MCF 10A (cell line): Measurements from ENCODE around the gene NCAPD2. TPM values are rescaled to one million over a fixed set of nuclear protein-coding genes. Genes with fewer than 3 reads are reported as not detected.
A peak's percentile ranks its signal among the peaks of the same experiment; 100 is the strongest.
"Not testable (repeated sequence)": the region's sequence is repeated elsewhere in the genome, so short reads cannot be mapped to it uniquely, and the experiment has no call there.

ENCODE experiments used
- BruUV-seq: library from RNA; stranded (reverse); fragments of 400-500 nt; replicated peaks from 2 replicates; lab custom pipeline; 2021; lab: Mats Ljungman, UMichigan
- CTCF ChIA-PET: fragments of 300-600 bp; sonication (Branson Sonifier 250); formaldehyde crosslinking; extraction: SDS; loops from one replicate; lab custom pipeline; 2021; ENCODE audit warnings: antibody characterized with exemption, inconsistent platforms; lab: Yijun Ruan, JAX
- POLR2A ChIA-PET: fragments of 300-600, 350-650 bp; sonication (Branson Sonifier 250); formaldehyde crosslinking; extraction: SDS; loops from one replicate; lab custom pipeline; 2020; ENCODE audit warnings: antibody characterized with exemption, inconsistent platforms; lab: Yijun Ruan, JAX
- DNase-seq: peaks from one replicate; pipeline ENCODE4 v3.0.0-alpha.2; 2018; ENCODE audit not compliant: unreplicated experiment
- H3K27ac Mint-ChIP-seq: one replicate; pipeline ENCODE4 v1.8.0; 2022; ENCODE audit warnings: mild to moderate bottlenecking, low read depth, mixed read lengths; ENCODE audit not compliant: unreplicated experiment
- H3K27me3 Mint-ChIP-seq: one replicate; pipeline ENCODE4 v1.8.0; 2022; ENCODE audit warnings: mixed read lengths; ENCODE audit not compliant: insufficient read depth, unreplicated experiment
- H3K36me3 Mint-ChIP-seq: one replicate; pipeline ENCODE4 v1.8.0; 2022; ENCODE audit warnings: mild to moderate bottlenecking, moderate library complexity, mixed read lengths; ENCODE audit not compliant: insufficient read depth, unreplicated experiment
- H3K4me1 Mint-ChIP-seq: one replicate; pipeline ENCODE4 v1.8.0; 2022; ENCODE audit warnings: mixed read lengths; ENCODE audit not compliant: insufficient read depth, unreplicated experiment
- H3K4me3 Mint-ChIP-seq: one replicate; pipeline ENCODE4 v1.8.0; 2022; ENCODE audit warnings: mild to moderate bottlenecking, moderate library complexity, mixed read lengths; ENCODE audit not compliant: unreplicated experiment
- H3K9me3 Mint-ChIP-seq: one replicate; pipeline ENCODE4 v1.8.0; 2022; ENCODE audit warnings: mixed read lengths; ENCODE audit not compliant: unreplicated experiment
- intact Hi-C: fragments of 100-400 bp; cut with micrococcal nuclease; formaldehyde crosslinking; loops from 2 replicates; pipeline ENCODE4 v1.14.1; 2022
- total RNA-seq: library from RNA; stranded (reverse); gene quantifications from 2 replicates; pipeline ENCODE4 v1.2.3, GENCODE V29; 2022
- TF ChIP-seq, protein P1 (sequence below): fragments of 200-600 bp; IDR thresholded peaks from one replicate; pipeline ENCODE4 v1.8.0; 2022; ENCODE audit warnings: antibody characterized with exemption, mild to moderate bottlenecking; ENCODE audit not compliant: unreplicated experiment

Gene NCAPD2
- total RNA-seq, 1 experiment from 2014 or later: 52.0 TPM

- Mint-ChIP-seq H3K27ac (peak within 1 kb of the TSS; percentile 98), H3K4me3 (peak within 1 kb of the TSS; percentile 95), H3K27me3 (no peaks in the 10 kb centered on the region), H3K4me1 (peaks cover 21% of the 10 kb centered on the region), H3K9me3 (no peaks in the 10 kb centered on the region), H3K36me3 (peaks cover 26% of the 10 kb centered on the region)
- ChIA-PET POLR2A (interaction anchor here (0.5 to 3.0 kb wide), 32 partner anchors 9 to 395 kb away, joined by 3 to 74 read pairs (median 4); partner anchors contain the start of genes GAPDH, NOP2, SCNN1A and SPSB2), CTCF (interaction anchor here (0.9 to 1.8 kb wide), 4 partner anchors 28 to 45 kb away, joined by 3 to 10 read pairs (median 6); no protein-coding TSS in a partner anchor)
- TSS peak; percentile 95 for BruUV-seq
- intact Hi-C loops: loop anchor here (2.0 kb wide), 2 partner anchors 42 to 70 kb away; partner anchors contain the start of gene GAPDH
- peak; percentile 96 for DNase-seq
- TF ChIP-seq, protein P1, sequence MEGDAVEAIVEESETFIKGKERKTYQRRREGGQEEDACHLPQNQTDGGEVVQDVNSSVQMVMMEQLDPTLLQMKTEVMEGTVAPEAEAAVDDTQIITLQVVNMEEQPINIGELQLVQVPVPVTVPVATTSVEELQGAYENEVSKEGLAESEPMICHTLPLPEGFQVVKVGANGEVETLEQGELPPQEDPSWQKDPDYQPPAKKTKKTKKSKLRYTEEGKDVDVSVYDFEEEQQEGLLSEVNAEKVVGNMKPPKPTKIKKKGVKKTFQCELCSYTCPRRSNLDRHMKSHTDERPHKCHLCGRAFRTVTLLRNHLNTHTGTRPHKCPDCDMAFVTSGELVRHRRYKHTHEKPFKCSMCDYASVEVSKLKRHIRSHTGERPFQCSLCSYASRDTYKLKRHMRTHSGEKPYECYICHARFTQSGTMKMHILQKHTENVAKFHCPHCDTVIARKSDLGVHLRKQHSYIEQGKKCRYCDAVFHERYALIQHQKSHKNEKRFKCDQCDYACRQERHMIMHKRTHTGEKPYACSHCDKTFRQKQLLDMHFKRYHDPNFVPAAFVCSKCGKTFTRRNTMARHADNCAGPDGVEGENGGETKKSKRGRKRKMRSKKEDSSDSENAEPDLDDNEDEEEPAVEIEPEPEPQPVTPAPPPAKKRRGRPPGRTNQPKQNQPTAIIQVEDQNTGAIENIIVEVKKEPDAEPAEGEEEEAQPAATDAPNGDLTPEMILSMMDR: no peak
These were observed 935 bp upstream of the NCAPD2 start, which contains the start of gene MRPL51 for GRCh38 chr12:6492838-6493496. Gene MRPL51 (minus strand): TSS chr12:6493262. CDS start chr12:6493136, 126 bp downstream.

DNA sequence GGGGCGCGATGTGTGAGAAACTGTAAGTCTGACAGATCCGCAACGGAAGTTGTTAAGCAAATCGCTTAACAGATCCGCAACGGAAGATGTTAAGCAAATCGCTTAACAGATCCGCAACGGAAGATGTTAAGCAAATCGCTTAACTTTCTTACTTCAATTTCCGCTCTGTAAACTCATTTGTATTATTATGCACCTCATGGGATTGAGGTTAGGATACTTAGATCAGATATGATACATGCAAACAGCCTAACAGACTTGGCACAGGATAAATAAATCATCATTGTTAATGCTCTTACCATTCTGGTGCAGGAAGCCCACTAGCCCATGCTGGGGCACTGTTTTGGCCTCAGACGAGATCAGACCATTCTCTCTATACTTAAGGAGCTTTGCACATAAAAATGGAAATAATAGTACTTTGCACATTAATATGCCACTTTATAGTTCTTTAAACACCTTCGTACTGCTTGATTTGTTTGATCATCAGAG, 399 bp downstream of the NCAPD2 start:
- Mint-ChIP-seq H3K4me3 (peak overlapping the region; percentile 95), H3K9me3 (no peaks in the 10 kb centered on the region), H3K27me3 (no peaks in the 10 kb centered on the region), H3K4me1 (peaks cover 21% of the 10 kb centered on the region), H3K27ac (peak overlapping the region; percentile 98), H3K36me3 (peaks cover 26% of the 10 kb centered on the region)
- ChIA-PET CTCF (interaction anchor here (0.7 to 2.0 kb wide), 8 partner anchors 20 to 72 kb away, joined by 3 to 6 read pairs (median 3); no protein-coding TSS in a partner anchor), POLR2A (interaction anchor here (0.6 to 1.8 kb wide), 10 partner anchors 11 to 111 kb away, joined by 3 to 9 read pairs (median 4); partner anchors contain the start of genes GAPDH, LTBR and VAMP1)
- TF ChIP-seq, protein P1: no peak
- TSS peak; percentile 72 for BruUV-seq
- intact Hi-C loops: no loop called here
- DNase-seq: no peak

GRCh38 chr12:6494968-6495367, 1.1 kb downstream of the NCAPD2 start:
- H3K4me3 Mint-ChIP-seq: peak overlapping the region; percentile 95
- TF ChIP-seq, protein P1: no peak
- peaks cover 26% of the 10 kb centered on the region for H3K36me3 Mint-ChIP-seq
- no peaks in the 10 kb centered on the region for H3K9me3 Mint-ChIP-seq
- no peaks in the 10 kb centered on the region for H3K27me3 Mint-ChIP-seq
- peak; percentile 54 for DNase-seq
- intact Hi-C loops: no loop called here
- H3K27ac Mint-ChIP-seq: no peak overlapping the region
- CTCF ChIA-PET: interaction anchor here (0.6 to 2.6 kb wide), 12 partner anchors 19 to 341 kb away, joined by 3 to 9 read pairs (median 3); no protein-coding TSS in a partner anchor
- POLR2A ChIA-PET: interaction anchor here (0.6 to 1.7 kb wide), 10 partner anchors 11 to 111 kb away, joined by 3 to 9 read pairs (median 6); partner anchors contain the start of genes GAPDH, LTBR and VAMP1
- BruUV-seq: no TSS peak
- peaks cover 21% of the 10 kb centered on the region for H3K4me1 Mint-ChIP-seq

DNA sequence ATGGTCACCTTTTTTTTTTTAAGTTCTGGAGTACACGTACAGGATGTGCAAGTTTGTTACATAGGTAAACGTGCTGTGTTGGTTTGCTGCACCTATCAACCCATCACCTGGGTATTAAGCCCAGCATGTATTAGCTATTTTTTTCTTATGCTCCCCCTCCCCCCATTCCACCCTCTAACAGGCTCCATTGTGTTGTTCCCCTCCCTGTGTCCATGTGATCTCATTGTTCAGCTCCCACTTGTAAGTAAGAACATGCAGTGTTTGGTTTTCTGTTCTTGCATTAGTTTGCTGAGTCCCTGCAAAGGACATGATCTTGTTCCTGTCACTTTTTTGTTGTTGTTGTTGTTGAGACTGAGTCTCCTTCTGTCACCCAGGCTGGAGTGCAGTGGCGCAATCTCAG, 3.4 kb downstream of the NCAPD2 start:
- H3K4me1 Mint-ChIP-seq: peaks cover 17% of the 10 kb centered on the region
- H3K4me3 Mint-ChIP-seq, H3K9me3 Mint-ChIP-seq, intact Hi-C loops, H3K27me3 Mint-ChIP-seq, DNase-seq, BruUV-seq, H3K27ac Mint-ChIP-seq: not testable (repeated sequence)
- ChIA-PET POLR2A (interaction anchor here (0.6 to 1.5 kb wide), 3 partner anchors 9 to 27 kb away, joined by 4 to 5 read pairs (median 5); no protein-coding TSS in a partner anchor), CTCF (interaction anchor here (0.6 to 2.6 kb wide), 4 partner anchors 31 to 139 kb away, joined by 3 to 9 read pairs (median 6); no protein-coding TSS in a partner anchor)
- H3K36me3 Mint-ChIP-seq: peaks cover 17% of the 10 kb centered on the region
